Neuronal stem cell (in vitro differentiated cells): Measurements from ENCODE around the gene CNOT6.
"Not testable (repeated sequence)": the region's sequence is repeated elsewhere in the genome, so short reads cannot be mapped to it uniquely, and the experiment has no call there.

Experiments used
- DNase-seq: peaks from one replicate; pipeline ENCODE4 v3.0.0-alpha.2; 2013; ENCODE audit warnings: low spot score
- H2AFZ ChIP-seq: one replicate; pipeline ENCODE4 v1.6.1; 2013; ENCODE audit warnings: mild to moderate bottlenecking, low read length, inconsistent platforms
- H2AK5ac ChIP-seq: 2 replicates; pipeline ENCODE4 v1.6.1; 2013; ENCODE audit warnings: low read depth, mild to moderate bottlenecking, inconsistent platforms, low read length, moderate library complexity, mixed read lengths
- H2BK120ac ChIP-seq: 2 replicates; pipeline ENCODE4 v1.6.1; 2013; ENCODE audit warnings: low read depth, mild to moderate bottlenecking, inconsistent platforms, low read length, moderate library complexity, mixed read lengths
- H2BK12ac ChIP-seq: one replicate; pipeline ENCODE4 v1.6.1; 2013; ENCODE audit warnings: low read length, inconsistent platforms
- H2BK15ac ChIP-seq: 2 replicates; pipeline ENCODE4 v1.6.1; 2013; ENCODE audit warnings: mild to moderate bottlenecking, low read length, inconsistent platforms, mixed read lengths
- H2BK5ac ChIP-seq: one replicate; pipeline ENCODE4 v1.6.1; 2013; ENCODE audit warnings: inconsistent platforms, mild to moderate bottlenecking, low read length, moderate library complexity
- H3K14ac ChIP-seq: one replicate; pipeline ENCODE4 v1.6.1; 2013; ENCODE audit warnings: low read length, inconsistent platforms
- H3K18ac ChIP-seq: 2 replicates; pipeline ENCODE4 v1.6.1; 2013; ENCODE audit warnings: low read length, inconsistent platforms
- H3K23ac ChIP-seq: 2 replicates; pipeline ENCODE4 v1.6.1; 2013; ENCODE audit warnings: low read depth, mild to moderate bottlenecking, mixed read lengths, low read length, inconsistent platforms; ENCODE audit not compliant: poor library complexity
- H3K27ac ChIP-seq: replicated peaks from 3 replicates; pipeline ENCODE4 v1.5.1; 2013; ENCODE audit warnings: low read length, inconsistent platforms
- H3K27me3 ChIP-seq, 3 experiments: 2 replicates each; pipeline ENCODE4 v1.6.1; 2013; ENCODE audit warnings: low read length in 3 of 3, mild to moderate bottlenecking in 2 of 3, inconsistent platforms in 1 of 3, low read depth in 1 of 3, mixed read lengths in 1 of 3, moderate library complexity in 1 of 3; ENCODE audit not compliant: control insufficient read depth in 3 of 3, insufficient read depth in 3 of 3
- H3K36me3 ChIP-seq, 2 donors: replicated peaks in 1 of 2; 2 replicates each; pipeline ENCODE4 v1.6.1; 2013; ENCODE audit warnings: low read length in 2 of 2; ENCODE audit not compliant: control insufficient read depth in 2 of 2, insufficient read depth in 2 of 2
- H3K4ac ChIP-seq: 2 replicates; pipeline ENCODE4 v1.6.1; 2013; ENCODE audit warnings: inconsistent platforms, mild to moderate bottlenecking, low read length, moderate library complexity
- H3K4me1 ChIP-seq, 2 donors: 1 replicate in 1 of 2; 2 replicates in 1 of 2; pipeline ENCODE4 v1.6.1; 2013; ENCODE audit warnings: low read length in 2 of 2, low read depth in 1 of 2; ENCODE audit not compliant: control insufficient read depth in 2 of 2, insufficient read depth in 1 of 2
- H3K4me2 ChIP-seq: one replicate; pipeline ENCODE4 v1.6.1; 2013; ENCODE audit warnings: mild to moderate bottlenecking, low read length, inconsistent platforms; ENCODE audit not compliant: insufficient read depth, poor library complexity, severe bottlenecking
- H3K4me3 ChIP-seq, 2 donors: 2 replicates each; pipeline ENCODE4 v1.5.1; 2013; ENCODE audit warnings: low read length in 2 of 2, mild to moderate bottlenecking in 2 of 2, inconsistent platforms in 1 of 2, moderate library complexity in 1 of 2
- H3K79me1 ChIP-seq: one replicate; pipeline ENCODE4 v1.6.1; 2013; ENCODE audit warnings: low read depth, mild to moderate bottlenecking, inconsistent platforms, low read length, moderate library complexity
- H3K9ac ChIP-seq: one replicate; pipeline ENCODE4 v1.6.1; 2013; ENCODE audit warnings: mild to moderate bottlenecking, low read depth, low read length, inconsistent platforms; ENCODE audit not compliant: poor library complexity
- H3K9me3 ChIP-seq, 2 donors: replicated peaks in 1 of 2; 2 replicates each; pipeline versions ENCODE3 to v1.6.1; 2013; ENCODE audit warnings: low read length in 2 of 2, mild to moderate bottlenecking in 2 of 2, inconsistent platforms in 1 of 2, low read depth in 1 of 2, mixed read lengths in 1 of 2, moderate library complexity in 1 of 2; ENCODE audit not compliant: control insufficient read depth in 2 of 2, insufficient read depth in 1 of 2
- H4K8ac ChIP-seq: one replicate; pipeline ENCODE4 v1.6.1; 2013; ENCODE audit warnings: low read depth, mild to moderate bottlenecking, inconsistent platforms, low read length, moderate library complexity
- H4K91ac ChIP-seq: one replicate; pipeline ENCODE4 v1.6.1; 2013; ENCODE audit warnings: low read length, low read depth, mild to moderate bottlenecking, inconsistent platforms; ENCODE audit not compliant: poor library complexity
- WGBS, 2 donors: extraction: QIAGEN DNeasy Blood & Tissue Kit; methylation state at CpG; one replicate each; pipeline ENCODE4 v1.1.7; 2013; ENCODE audit warnings: missing lambda C conversion rate in 2 of 2, mixed read lengths in 1 of 2; ENCODE audit not compliant: insufficient read length in 2 of 2, insufficient replicate concordance in 1 of 2; ENCODE audit errors: extremely low coverage in 2 of 2; 5-methylcytosine and 5-hydroxymethylcytosine counted together

Gene CNOT6

GRCh38 chr5:180495292-180495691 is 1.1 kb downstream of the CNOT6 start:
- no peak for DNase-seq
- H3K36me3 ChIP-seq: peaks cover 10 to 50% of the 10 kb centered on the region in 2 donors
- H3K79me1 ChIP-seq: peaks cover 12% of the 10 kb centered on the region
- no peak overlapping the region for H4K8ac ChIP-seq
- H3K23ac ChIP-seq: no peak overlapping the region
- no peak overlapping the region for H3K9ac ChIP-seq
- H4K91ac ChIP-seq: no peak overlapping the region
- no peak overlapping the region for H3K18ac ChIP-seq
- H3K27me3 ChIP-seq: no peaks in the 10 kb centered on the region
- H3K14ac ChIP-seq: no peak overlapping the region
- H3K27ac ChIP-seq: no peak overlapping the region
- peaks cover 4 to 5% of the 10 kb centered on the region in 2 donors for H3K4me1 ChIP-seq
- WGBS, 2 donors: no CpG with 5 or more reads among the region's 7 CpGs
- H2BK5ac ChIP-seq: no peak overlapping the region
- peak overlapping the region; percentile 64 for H3K4me2 ChIP-seq
- H2BK15ac ChIP-seq: no peak overlapping the region
- H3K4me3 ChIP-seq: peak overlapping the region; percentile 91 to 95
- peaks cover 7% of the 10 kb centered on the region in 2 donors for H3K9me3 ChIP-seq
- no peak overlapping the region for H3K4ac ChIP-seq
- H2BK12ac ChIP-seq: no peak overlapping the region
- H2AFZ ChIP-seq: no peak overlapping the region
- H2BK120ac ChIP-seq: no peak overlapping the region
- no peak overlapping the region for H2AK5ac ChIP-seq

- Histone ChIP-seq H3K4me3 (peak overlapping the region in 1 of 2 donors; percentile 95), H3K18ac (no peak overlapping the region), H2BK12ac (no peak overlapping the region), H3K27ac (no peak overlapping the region), H3K9ac (peak overlapping the region; percentile 79), H2BK5ac (no peak overlapping the region), H2BK15ac (no peak overlapping the region), H3K36me3 (peaks cover 10 to 58% of the 10 kb centered on the region in 2 donors), H3K9me3 (peaks cover 4 to 7% of the 10 kb centered on the region in 2 donors), H3K79me1 (peaks cover 12% of the 10 kb centered on the region), H3K27me3 (no peaks in the 10 kb centered on the region), H4K8ac (peak overlapping the region; percentile 45), H3K4ac (no peak overlapping the region), H3K4me2 (no peak overlapping the region), H3K14ac (no peak overlapping the region), H3K23ac (no peak overlapping the region), H4K91ac (no peak overlapping the region), H2AFZ (no peak overlapping the region), H2AK5ac (no peak overlapping the region), H3K4me1 (peaks cover 4 to 5% of the 10 kb centered on the region in 2 donors), H2BK120ac (no peak overlapping the region)
- no peak for DNase-seq
- no CpG with 5 or more reads among the region's 18 CpGs for WGBS, 2 donors
Measured at GRCh38 chr5:180495991-180496741, 2.0 kb downstream of the CNOT6 start.

- H3K79me1 ChIP-seq, H3K4me2 ChIP-seq, DNase-seq, H3K4me3 ChIP-seq, H2BK12ac ChIP-seq, H2AFZ ChIP-seq, H3K9ac ChIP-seq, H3K4me1 ChIP-seq, H2BK120ac ChIP-seq, H3K27me3 ChIP-seq, H4K91ac ChIP-seq, H3K4ac ChIP-seq, H2BK15ac ChIP-seq, H3K14ac ChIP-seq, H3K23ac ChIP-seq, H2AK5ac ChIP-seq, H3K27ac ChIP-seq, H4K8ac ChIP-seq, H3K18ac ChIP-seq, H2BK5ac ChIP-seq, H3K9me3 ChIP-seq: not testable (repeated sequence)
- peaks cover 12 to 65% of the 10 kb centered on the region in 2 donors for H3K36me3 ChIP-seq
- WGBS, 2 donors: no CpG with 5 or more reads among the region's 9 CpGs
Measured at GRCh38 chr5:180496806-180497205, 2.6 kb downstream of the CNOT6 start.

- H3K36me3 ChIP-seq: peaks cover 12 to 75% of the 10 kb centered on the region in 2 donors
Measured at GRCh38 chr5:180497865-180498264, 3.7 kb downstream of the CNOT6 start.

More at GRCh38 chr5:180497865-180498264, 3.7 kb downstream of the CNOT6 start:
- H4K91ac ChIP-seq, H2AK5ac ChIP-seq, H3K18ac ChIP-seq, H3K4me3 ChIP-seq, H2AFZ ChIP-seq, H3K4ac ChIP-seq, H3K4me1 ChIP-seq, H2BK120ac ChIP-seq, H3K4me2 ChIP-seq, H3K27ac ChIP-seq, H3K23ac ChIP-seq, H2BK15ac ChIP-seq, H3K27me3 ChIP-seq, H3K9me3 ChIP-seq, H2BK12ac ChIP-seq, H3K14ac ChIP-seq, H3K9ac ChIP-seq, H4K8ac ChIP-seq, H3K79me1 ChIP-seq, H2BK5ac ChIP-seq, DNase-seq: not testable (repeated sequence)
- no CpG with 5 or more reads among the region's 7 CpGs for WGBS, 2 donors
